Kidney (tissue), 14 donors: ENCODE measurements around the gene DNM2. TPM values are rescaled to one million over a fixed set of nuclear protein-coding genes. Genes with fewer than 3 reads are reported as not detected.

Experiments used
- DNase-seq, 5 donors: peaks; one replicate each; pipeline ENCODE4 v3.0.0-alpha.2; 2013 to 2020
- FAIRE-seq: peaks from 2 replicates; lab custom pipeline; 2012; peaks lifted over from hg19 to GRCh38; lab: Jason Lieb, UNC
- H3K27ac ChIP-seq, 2 donors: one replicate each; pipeline ENCODE4 v1.7.0; 2013; ENCODE audit warnings: low read depth in 2 of 2, low read length in 2 of 2, inconsistent platforms in 1 of 2
- H3K27me3 ChIP-seq: one replicate; pipeline ENCODE4 v1.7.1; 2013; ENCODE audit warnings: low read length, inconsistent platforms; ENCODE audit not compliant: control insufficient read depth, insufficient read depth
- H3K36me3 ChIP-seq, 3 donors: one replicate each; pipeline versions ENCODE4 v1.7.0 to v1.7.1; 2013; ENCODE audit warnings: low read length in 3 of 3, control low read depth in 1 of 3, inconsistent platforms in 1 of 3; ENCODE audit not compliant: insufficient read depth in 3 of 3, control insufficient read depth in 2 of 3
- H3K4me1 ChIP-seq, 3 donors: one replicate each; pipeline versions ENCODE4 v1.7.0 to v1.7.1; 2013; ENCODE audit warnings: low read length in 3 of 3, inconsistent platforms in 1 of 3, low read depth in 1 of 3; ENCODE audit not compliant: control insufficient read depth in 2 of 3, insufficient read depth in 2 of 3
- H3K4me3 ChIP-seq, 3 donors: one replicate each; pipeline versions ENCODE4 v1.7.0 to v1.8.1; 2013; ENCODE audit warnings: low read length in 3 of 3, control low read depth in 1 of 3, inconsistent platforms in 1 of 3
- H3K9ac ChIP-seq, 3 donors: one replicate each; pipeline versions ENCODE4 v1.7.0 to v1.7.1; 2013; ENCODE audit warnings: low read length in 3 of 3, control low read depth in 1 of 3, inconsistent platforms in 1 of 3
- H3K9me3 ChIP-seq, 3 donors: one replicate each; pipeline versions ENCODE4 v1.7.0 to v1.7.1; 2013; ENCODE audit warnings: low read length in 3 of 3, control low read depth in 1 of 3, inconsistent platforms in 1 of 3; ENCODE audit not compliant: control insufficient read depth in 2 of 3, insufficient read depth in 1 of 3
- intact Hi-C: fragments of 100-400 bp; cut with DNase I; formaldehyde crosslinking; loops from one replicate; pipeline ENCODE4 v1.11.1; 2022
- polyA plus RNA-seq: library from polyadenylated mRNA; stranded (reverse); fragments of 350-450 nt; fragmentation: Illumina TruSeq; extraction: RNeasy Lipid Tissue Mini Kit (QIAGEN cat#74804); gene quantifications from one replicate; pipeline ENCODE4 v1.2.3, GENCODE V29; 2014; ENCODE audit warnings: low read depth, low replicate concordance; ENCODE audit not compliant: insufficient read depth
- total RNA-seq: library from RNA; stranded (reverse); fragmentation: NEBNext Ultra II Directional; extraction: Animal tissue kit (Norgen Biotek cat#: 25700); gene quantifications from one replicate; pipeline ENCODE4 v1.2.1, GENCODE V29; 2021
- TF ChIP-seq, protein P1 (sequence below): IDR thresholded peaks from 3 replicates; pipeline ENCODE4 v1.5.1; 2012; ENCODE audit warnings: mild to moderate bottlenecking, moderate library complexity, borderline replicate concordance; ENCODE audit not compliant: insufficient read depth; ENCODE audit errors: extremely low read depth
- donor health status: control.
- donor health status: control.
- donor health status: control.
- donor health status: control.
- donor health status: control.
- donor health status: DM: yes; HTN: yes; CAD: no.
- donor health status: Normal renal cell carcinoma (clear cell type).

DNM2 gene
- total and polyA plus RNA-seq, 2 donors from 2014 or later = 79.0 to 226 TPM

DNA sequence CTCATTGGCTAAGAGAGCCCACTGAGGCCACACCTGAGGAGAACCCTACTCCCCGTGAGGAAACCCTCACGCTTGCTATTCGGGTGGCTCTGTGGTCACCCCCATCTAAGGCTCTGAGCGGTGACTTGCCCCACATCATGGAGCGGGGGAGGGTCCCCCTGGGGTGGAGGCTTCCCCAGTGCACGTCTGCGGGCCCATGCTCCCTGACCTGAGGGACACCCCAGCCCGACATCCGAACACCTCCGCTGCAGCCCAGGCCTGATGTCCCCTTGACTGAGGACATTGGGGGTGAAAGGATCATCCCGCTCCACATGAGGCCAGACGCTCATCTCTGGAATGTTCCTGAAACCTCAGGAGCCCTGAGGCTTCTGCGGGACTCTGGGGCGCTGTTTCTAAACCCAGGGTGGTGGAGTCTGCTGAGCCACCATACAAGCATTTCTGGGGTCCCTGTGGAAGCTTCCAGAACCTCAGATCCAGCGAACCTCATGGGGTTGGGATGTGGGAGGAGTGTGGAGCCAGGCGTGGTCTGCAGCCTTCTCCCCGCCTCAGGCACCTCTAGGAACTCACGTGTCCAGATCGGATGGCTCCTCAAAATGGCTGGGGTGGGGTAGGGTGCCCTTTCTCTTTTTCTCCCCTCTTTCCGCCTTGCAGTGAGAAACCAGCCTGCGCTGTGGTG is 98.2 kb downstream of the DNM2 start:
- DNase-seq (no peak), FAIRE-seq (no peak)
- H3K4me1 ChIP-seq = no peaks in the 10 kb centered on the region
- no peak overlapping the region for H3K27ac ChIP-seq
- H3K9me3 ChIP-seq = no peaks in the 10 kb centered on the region
- no peak overlapping the region for H3K9ac ChIP-seq
- peaks cover 2 to 49% (median 28%) of the 10 kb centered on the region in 3 donors for H3K36me3 ChIP-seq
- H3K4me3 ChIP-seq = peak overlapping the region in 1 of 3 donors; percentile 25
- TF ChIP-seq, protein P1, sequence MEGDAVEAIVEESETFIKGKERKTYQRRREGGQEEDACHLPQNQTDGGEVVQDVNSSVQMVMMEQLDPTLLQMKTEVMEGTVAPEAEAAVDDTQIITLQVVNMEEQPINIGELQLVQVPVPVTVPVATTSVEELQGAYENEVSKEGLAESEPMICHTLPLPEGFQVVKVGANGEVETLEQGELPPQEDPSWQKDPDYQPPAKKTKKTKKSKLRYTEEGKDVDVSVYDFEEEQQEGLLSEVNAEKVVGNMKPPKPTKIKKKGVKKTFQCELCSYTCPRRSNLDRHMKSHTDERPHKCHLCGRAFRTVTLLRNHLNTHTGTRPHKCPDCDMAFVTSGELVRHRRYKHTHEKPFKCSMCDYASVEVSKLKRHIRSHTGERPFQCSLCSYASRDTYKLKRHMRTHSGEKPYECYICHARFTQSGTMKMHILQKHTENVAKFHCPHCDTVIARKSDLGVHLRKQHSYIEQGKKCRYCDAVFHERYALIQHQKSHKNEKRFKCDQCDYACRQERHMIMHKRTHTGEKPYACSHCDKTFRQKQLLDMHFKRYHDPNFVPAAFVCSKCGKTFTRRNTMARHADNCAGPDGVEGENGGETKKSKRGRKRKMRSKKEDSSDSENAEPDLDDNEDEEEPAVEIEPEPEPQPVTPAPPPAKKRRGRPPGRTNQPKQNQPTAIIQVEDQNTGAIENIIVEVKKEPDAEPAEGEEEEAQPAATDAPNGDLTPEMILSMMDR = no peak
- no peaks in the 10 kb centered on the region for H3K27me3 ChIP-seq
- intact Hi-C loops = no loop called here

DNA sequence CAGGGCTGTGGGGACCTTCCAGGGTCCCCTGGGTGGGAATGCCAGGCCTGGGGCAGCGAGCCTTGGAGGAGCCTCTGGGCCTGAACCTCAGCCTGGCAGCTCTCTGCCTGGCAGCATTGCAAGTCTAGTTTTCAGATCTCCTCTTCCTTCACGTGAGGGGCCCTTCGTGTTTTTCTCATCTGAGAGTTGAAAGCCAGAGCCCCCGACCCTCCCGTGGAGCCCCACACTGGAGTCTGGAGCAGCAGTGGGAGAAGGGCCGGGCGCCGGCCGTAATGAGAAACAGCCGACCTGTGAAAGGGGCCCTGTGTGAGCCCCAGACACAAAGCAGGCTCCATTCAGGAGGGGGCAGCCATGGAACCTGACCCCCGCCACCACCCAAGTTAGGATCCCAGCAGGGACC is 98.8 kb downstream of the DNM2 start:
- no peaks in the 10 kb centered on the region for H3K4me1 ChIP-seq
- no peaks in the 10 kb centered on the region for H3K27me3 ChIP-seq
- DNase-seq = no peak
- H3K9me3 ChIP-seq = no peaks in the 10 kb centered on the region
- peak overlapping the region in 1 of 3 donors; percentile 25 for H3K4me3 ChIP-seq
- peaks cover 2 to 46% (median 25%) of the 10 kb centered on the region in 3 donors for H3K36me3 ChIP-seq
- TF ChIP-seq, protein P1 = no peak
- H3K9ac ChIP-seq = no peak overlapping the region
- peak overlapping the region in 1 of 2 donors; percentile 77 for H3K27ac ChIP-seq
- intact Hi-C loops = no loop called here
- FAIRE-seq = no peak

DNA sequence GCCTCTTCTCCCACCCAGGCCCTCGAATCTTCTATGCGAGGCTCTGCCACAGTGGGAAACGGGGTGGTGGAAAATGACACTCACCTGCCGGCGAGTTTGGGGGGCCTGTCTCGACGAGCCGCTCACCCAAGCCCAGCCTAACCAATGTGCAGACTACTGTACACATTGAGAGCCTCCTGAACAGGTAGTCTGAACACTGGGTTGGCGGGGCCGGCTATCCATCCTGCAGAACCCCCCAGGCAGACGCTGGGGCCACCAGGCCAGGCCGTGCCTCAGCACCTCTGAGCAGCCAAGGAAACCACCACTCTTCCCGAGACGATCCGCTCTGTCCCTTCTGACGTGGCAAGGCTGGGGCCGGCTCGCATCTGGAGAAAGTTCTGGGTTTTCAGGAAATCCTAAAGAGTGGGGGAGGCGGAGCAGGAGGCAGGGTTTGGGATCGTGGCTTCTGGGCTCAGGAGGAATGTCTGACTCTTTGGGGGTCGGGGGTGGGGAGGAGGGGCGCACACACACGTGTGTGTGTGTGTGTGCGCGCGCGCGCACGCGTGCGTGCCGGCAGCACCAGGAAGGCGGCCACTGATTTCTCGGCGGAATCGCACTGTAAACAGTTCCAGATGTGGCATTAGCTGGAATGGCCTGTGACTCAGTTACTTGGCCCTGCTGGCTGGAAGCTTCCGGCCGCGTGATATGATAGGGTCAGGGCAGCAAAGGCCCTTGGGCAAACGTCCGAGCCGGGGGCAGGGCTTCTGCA is 99.6 kb downstream of the DNM2 start:
- peak in 3 of 5 donors; percentile 33 to 90 (median 78) for DNase-seq
- TF ChIP-seq, protein P1 = no peak
- FAIRE-seq = no peak
- H3K4me1 ChIP-seq = no peaks in the 10 kb centered on the region
- H3K27ac ChIP-seq = peak overlapping the region; percentile 63 to 77
- intact Hi-C loops = no loop called here
- H3K9me3 ChIP-seq = no peaks in the 10 kb centered on the region
- H3K27me3 ChIP-seq = no peaks in the 10 kb centered on the region
- H3K9ac ChIP-seq = peak overlapping the region in 1 of 3 donors; percentile 26
- peaks cover 2 to 47% (median 26%) of the 10 kb centered on the region in 3 donors for H3K36me3 ChIP-seq
- H3K4me3 ChIP-seq = peak overlapping the region in 1 of 3 donors; percentile 25
